GM18951 (cell line): ENCODE measurements around the gene KCTD21.
"Not testable (repeated sequence)": the region's sequence is repeated elsewhere in the genome, so short reads cannot be mapped to it uniquely, and the experiment has no call there.

Experiments used
- POLR2A ChIP-seq: IDR thresholded peaks from 4 replicates; pipeline ENCODE4 v1.6.1; 2011; ENCODE audit warnings: mild to moderate bottlenecking; ENCODE audit not compliant: insufficient read length, insufficient read depth; ENCODE audit errors: extremely low read depth
- in situ Hi-C: fragments of 300-500 bp; cut with MboI; formaldehyde crosslinking; loops from one replicate; pipeline ENCODE4 v1.12.0; 2022; ENCODE audit warnings: low sequenced_read_pairs, mixed read lengths, inconsistent platforms; ENCODE audit not compliant: unreplicated experiment

Gene KCTD21

DNA sequence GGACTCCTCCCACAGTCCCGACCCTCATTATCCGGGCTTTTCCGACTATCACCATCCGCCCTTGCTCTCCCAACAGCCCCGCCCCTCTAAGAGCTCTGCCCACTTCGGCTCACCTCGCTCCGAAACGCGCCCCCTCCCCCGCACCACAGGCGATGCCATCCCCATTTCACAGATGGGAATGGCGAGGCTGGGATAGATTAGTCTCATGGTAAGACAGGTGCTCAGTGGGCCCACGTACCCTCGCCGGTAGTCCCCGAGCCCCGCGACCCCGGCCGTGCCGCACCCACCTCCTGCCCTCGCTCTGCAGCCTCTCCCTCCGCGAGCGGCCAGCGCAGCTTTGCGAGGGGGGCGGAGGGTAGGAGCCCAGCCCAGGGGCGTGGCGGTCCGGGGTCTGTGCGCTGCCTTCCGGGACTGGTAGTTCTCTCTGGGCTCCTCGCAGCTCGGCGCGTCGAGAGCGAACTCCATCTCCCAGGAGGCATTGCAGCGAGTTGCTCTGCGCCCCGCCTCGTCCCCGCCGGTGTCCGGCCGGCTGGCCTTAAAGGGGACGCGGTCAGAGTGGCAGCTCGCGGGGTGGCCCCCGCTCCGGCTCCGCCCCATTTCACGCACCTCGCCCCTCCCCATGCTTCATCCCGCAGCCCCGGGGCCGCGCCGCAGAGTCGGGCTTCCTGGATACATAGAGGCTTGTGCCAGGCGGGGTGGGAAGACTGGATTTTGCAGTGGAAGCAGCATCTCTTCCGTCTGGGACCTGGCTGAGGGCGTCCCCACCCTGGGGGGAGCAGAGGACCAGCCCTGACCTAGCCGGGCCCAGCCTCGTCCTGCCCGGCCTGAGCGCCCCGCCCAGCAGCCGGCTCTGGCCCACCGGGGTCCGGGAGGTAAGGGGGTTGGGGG lies at the start of gene KCTD21, which contains the start of gene USP35:
TSS of gene KCTD21 (minus strand) at position 341 of the 888 bp plus-strand sequence. CDS start 14,072 bp downstream, outside the sequence.
TSS of gene USP35 (plus strand) at position 634 of the 888 bp plus-strand sequence. CDS start 7,327 bp downstream, outside the sequence.
- peak; percentile 66 for TF ChIP-seq POLR2A
- in situ Hi-C loops: no loop called here

- in situ Hi-C loops: no loop called here
- TF ChIP-seq POLR2A: no peak
Observed at GRCh38 chr11:78237293-78238046, 49.0 kb upstream of the KCTD21 start.

GRCh38 chr11:78234006-78234405 lies 45.6 kb upstream of the KCTD21 start:
- no peak for TF ChIP-seq POLR2A
- in situ Hi-C loops: no loop called here

DNA sequence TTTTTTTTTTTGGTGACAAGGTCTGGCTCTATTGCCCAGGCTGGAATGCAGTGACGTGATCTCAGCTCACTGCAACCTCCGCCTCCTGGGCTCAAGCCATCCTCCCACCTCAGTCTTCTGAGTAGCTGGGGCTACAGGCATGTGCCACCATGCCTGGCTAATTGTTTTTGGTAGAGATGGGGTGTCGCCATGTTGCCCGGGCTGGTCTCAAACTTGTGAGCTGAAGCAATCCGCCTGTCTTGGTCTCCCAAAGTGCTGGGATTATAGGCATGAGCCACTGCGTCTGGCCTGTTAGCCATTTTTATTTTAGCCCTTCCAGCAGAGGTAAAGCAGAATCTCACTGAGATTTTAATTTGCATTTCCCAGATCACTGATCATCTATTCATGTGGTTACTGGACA lies 44.6 kb upstream of the KCTD21 start:
- in situ Hi-C loops: not testable (repeated sequence)

GRCh38 chr11:78231962-78232501 lies 43.6 kb upstream of the KCTD21 start:
- in situ Hi-C loops: no loop called here
- TF ChIP-seq POLR2A: no peak

- in situ Hi-C loops: no loop called here
- no peak for TF ChIP-seq POLR2A
Observed at GRCh38 chr11:78230161-78230877, 41.9 kb upstream of the KCTD21 start.

DNA sequence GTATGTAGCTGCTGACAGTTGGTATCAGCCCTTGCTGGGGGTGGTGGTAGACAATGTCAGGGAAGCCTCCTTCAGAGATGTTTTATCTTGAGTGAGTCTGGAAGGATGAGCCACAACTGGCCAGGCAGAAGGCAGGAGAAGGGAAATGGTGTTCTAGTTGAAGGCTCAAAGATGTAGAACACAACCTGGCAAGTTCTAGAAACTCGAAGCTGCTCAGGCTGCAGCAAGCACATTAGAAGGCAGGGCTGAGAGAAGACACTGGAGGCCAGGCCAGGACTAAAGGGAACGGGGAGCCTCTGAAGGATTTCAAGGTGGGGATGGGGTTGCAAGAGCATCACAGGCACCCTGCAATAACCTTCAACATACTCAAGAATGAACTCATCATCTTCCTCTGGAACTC lies 40.7 kb upstream of the KCTD21 start:
- in situ Hi-C loops: loop anchor here (5.0 kb wide), 1 partner anchor 333 kb away; no protein-coding TSS in a partner anchor
- no peak for TF ChIP-seq POLR2A

- in situ Hi-C loops: loop anchor here (5.0 kb wide), 1 partner anchor 334 kb away; no protein-coding TSS in a partner anchor
- no peak for TF ChIP-seq POLR2A
Observed at GRCh38 chr11:78228467-78228866, 40.0 kb upstream of the KCTD21 start.

DNA sequence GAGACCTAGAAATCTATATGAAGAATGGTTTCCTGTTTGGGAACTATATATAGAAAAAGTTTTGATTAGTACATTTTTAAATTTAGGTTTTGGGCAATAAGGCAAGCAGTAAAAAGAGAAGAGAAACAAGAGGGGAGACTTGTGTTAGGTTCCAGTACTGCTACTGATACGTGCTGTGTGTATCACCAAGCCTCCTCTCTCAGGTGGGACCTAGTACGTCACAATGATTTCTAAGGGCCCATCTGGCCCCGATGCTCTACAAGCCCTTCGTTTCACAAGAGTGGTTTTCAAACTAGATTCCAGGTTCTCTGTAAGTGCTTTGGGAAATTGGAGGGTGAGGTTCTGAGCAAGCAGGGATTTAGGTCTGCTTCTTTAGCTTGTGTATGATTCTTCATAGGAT lies 39.5 kb upstream of the KCTD21 start:
- in situ Hi-C loops: loop anchor here (5.0 kb wide), 1 partner anchor 334 kb away; no protein-coding TSS in a partner anchor
- TF ChIP-seq POLR2A: no peak

GRCh38 chr11:78226684-78227680 lies 38.6 kb upstream of the KCTD21 start:
- no peak for TF ChIP-seq POLR2A
- in situ Hi-C loops: loop anchor here (5.0 kb wide), 1 partner anchor 335 kb away; no protein-coding TSS in a partner anchor

GRCh38 chr11:78224906-78225420 lies 36.5 kb upstream of the KCTD21 start:
- in situ Hi-C loops: loop anchor here (5.0 kb wide), 1 partner anchor 337 kb away; no protein-coding TSS in a partner anchor

More at GRCh38 chr11:78224906-78225420, 36.5 kb upstream of the KCTD21 start:
- no peak for TF ChIP-seq POLR2A
